Lung (tissue), 12 donors: Measurements from ENCODE around the gene OSGIN1. TPM values are rescaled to one million over a fixed set of nuclear protein-coding genes. Genes with fewer than 3 reads are reported as not detected.

Experiments used
- ATAC-seq: fragments of 200-7000 bp; cut with Tn5 transposase; one replicate; pipeline ENCODE4 v1.9.1; 2020; ENCODE audit warnings: moderate number of reproducible peaks; ENCODE audit not compliant: insufficient read depth, low FRiP score
- DNase-seq, 3 donors: peaks; one replicate each; pipeline ENCODE4 v3.0.0-alpha.2; 2013 to 2017
- H3K27ac ChIP-seq, 2 donors: one replicate each; pipeline ENCODE4 v1.5.1; 2013; ENCODE audit warnings: mild to moderate bottlenecking in 2 of 2, moderate library complexity in 2 of 2, control low read depth in 1 of 2, inconsistent platforms in 1 of 2, low read depth in 1 of 2, low read length in 1 of 2
- H3K27me3 ChIP-seq, 3 donors: one replicate each; pipeline ENCODE4 v1.5.1; 2013; ENCODE audit warnings: low read length in 2 of 3; ENCODE audit not compliant: control insufficient read depth in 3 of 3, insufficient read depth in 3 of 3
- H3K36me3 ChIP-seq, 4 donors: one replicate each; pipeline ENCODE4 v1.5.1; 2013; ENCODE audit warnings: low read length in 4 of 4, mild to moderate bottlenecking in 1 of 4, moderate library complexity in 1 of 4; ENCODE audit not compliant: control insufficient read depth in 4 of 4, insufficient read depth in 4 of 4
- H3K4me1 ChIP-seq, 5 donors: one replicate each; pipeline ENCODE4 v1.5.1; 2013; ENCODE audit warnings: low read length in 5 of 5, mild to moderate bottlenecking in 2 of 5, moderate library complexity in 1 of 5; ENCODE audit not compliant: control insufficient read depth in 5 of 5, insufficient read depth in 5 of 5
- H3K4me3 ChIP-seq: one replicate; pipeline ENCODE4 v1.5.1; 2013; ENCODE audit warnings: mild to moderate bottlenecking, control low read depth, moderate library complexity
- H3K9ac ChIP-seq, 2 donors: one replicate each; pipeline ENCODE4 v1.5.1; 2013; ENCODE audit warnings: low read length in 2 of 2, control low read depth in 1 of 2; ENCODE audit not compliant: insufficient read depth in 1 of 2
- H3K9me3 ChIP-seq, 4 donors: one replicate each; pipeline ENCODE4 v1.5.1; 2013; ENCODE audit warnings: low read length in 3 of 4, mild to moderate bottlenecking in 1 of 4, moderate library complexity in 1 of 4; ENCODE audit not compliant: control insufficient read depth in 4 of 4, insufficient read depth in 3 of 4
- WGBS, 2 donors: extraction: QIAGEN DNeasy Blood & Tissue Kit; methylation state at CpG; one replicate each; pipeline ENCODE4 v1.1.7; 2013; 5-methylcytosine and 5-hydroxymethylcytosine counted together
- polyA plus RNA-seq, 2 donors: library from polyadenylated mRNA; stranded (reverse); fragments of 200-250 nt; gene quantifications; one replicate each; pipeline ENCODE4 v1.2.1, GENCODE V29; 2013
- total RNA-seq, 2 donors: library from RNA; depleted of rRNA in 1 of 2; stranded (reverse); fragments of >200 nt in 1 of 2; gene quantifications; one replicate each; pipeline ENCODE4 v1.2.1, GENCODE V29; 2014 to 2021
- TF ChIP-seq, protein P1 (sequence below): IDR thresholded peaks from 2 replicates; pipeline ENCODE4 v1.5.1; 2012; ENCODE audit warnings: mild to moderate bottlenecking; ENCODE audit errors: control extremely low read depth, extremely low read depth
- donor health status: control.
- donor health status: control.
- donor health status: Bipolar disorder and iron deficiency.
- donor health status: healthy.
- donor health status: DM: yes; HTN: yes; CAD: no.

The OSGIN1 gene
- total and polyA plus RNA-seq, 4 donors = 1.5 to 17.9 (median 13.8) TPM

DNA sequence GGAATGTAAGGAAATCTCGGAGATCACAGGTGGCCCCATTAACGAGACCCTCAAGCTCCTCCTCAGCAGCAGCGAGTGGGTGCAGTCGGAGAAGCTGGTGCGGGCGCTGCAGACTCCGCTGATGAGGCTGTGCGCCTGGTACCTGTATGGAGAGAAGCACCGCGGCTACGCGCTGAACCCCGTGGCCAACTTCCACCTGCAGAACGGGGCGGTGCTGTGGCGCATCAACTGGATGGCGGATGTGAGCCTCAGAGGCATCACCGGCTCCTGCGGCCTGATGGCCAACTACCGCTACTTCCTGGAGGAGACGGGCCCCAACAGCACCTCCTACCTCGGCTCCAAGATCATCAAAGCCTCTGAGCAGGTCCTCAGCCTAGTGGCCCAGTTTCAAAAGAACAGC is 38.0 kb upstream of the OSGIN1 start:
- ATAC-seq (no peak), DNase-seq (no peak)
- no peak overlapping the region for H3K27ac ChIP-seq
- TF ChIP-seq, protein P1, sequence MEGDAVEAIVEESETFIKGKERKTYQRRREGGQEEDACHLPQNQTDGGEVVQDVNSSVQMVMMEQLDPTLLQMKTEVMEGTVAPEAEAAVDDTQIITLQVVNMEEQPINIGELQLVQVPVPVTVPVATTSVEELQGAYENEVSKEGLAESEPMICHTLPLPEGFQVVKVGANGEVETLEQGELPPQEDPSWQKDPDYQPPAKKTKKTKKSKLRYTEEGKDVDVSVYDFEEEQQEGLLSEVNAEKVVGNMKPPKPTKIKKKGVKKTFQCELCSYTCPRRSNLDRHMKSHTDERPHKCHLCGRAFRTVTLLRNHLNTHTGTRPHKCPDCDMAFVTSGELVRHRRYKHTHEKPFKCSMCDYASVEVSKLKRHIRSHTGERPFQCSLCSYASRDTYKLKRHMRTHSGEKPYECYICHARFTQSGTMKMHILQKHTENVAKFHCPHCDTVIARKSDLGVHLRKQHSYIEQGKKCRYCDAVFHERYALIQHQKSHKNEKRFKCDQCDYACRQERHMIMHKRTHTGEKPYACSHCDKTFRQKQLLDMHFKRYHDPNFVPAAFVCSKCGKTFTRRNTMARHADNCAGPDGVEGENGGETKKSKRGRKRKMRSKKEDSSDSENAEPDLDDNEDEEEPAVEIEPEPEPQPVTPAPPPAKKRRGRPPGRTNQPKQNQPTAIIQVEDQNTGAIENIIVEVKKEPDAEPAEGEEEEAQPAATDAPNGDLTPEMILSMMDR = no peak
- no peak overlapping the region for H3K4me3 ChIP-seq
- no peaks in the 10 kb centered on the region for H3K27me3 ChIP-seq
- peaks cover 0 to 7% (median 0%) of the 10 kb centered on the region in 4 donors for H3K9me3 ChIP-seq
- 94 to 97% methylated on average over 22 of the region's 22 CpGs for WGBS, 2 donors
- no peak overlapping the region for H3K9ac ChIP-seq
- H3K36me3 ChIP-seq = peaks cover 9 to 59% (median 39%) of the 10 kb centered on the region in 4 donors
- H3K4me1 ChIP-seq = peaks cover 0 to 14% (median 3%) of the 10 kb centered on the region in 5 donors

DNA sequence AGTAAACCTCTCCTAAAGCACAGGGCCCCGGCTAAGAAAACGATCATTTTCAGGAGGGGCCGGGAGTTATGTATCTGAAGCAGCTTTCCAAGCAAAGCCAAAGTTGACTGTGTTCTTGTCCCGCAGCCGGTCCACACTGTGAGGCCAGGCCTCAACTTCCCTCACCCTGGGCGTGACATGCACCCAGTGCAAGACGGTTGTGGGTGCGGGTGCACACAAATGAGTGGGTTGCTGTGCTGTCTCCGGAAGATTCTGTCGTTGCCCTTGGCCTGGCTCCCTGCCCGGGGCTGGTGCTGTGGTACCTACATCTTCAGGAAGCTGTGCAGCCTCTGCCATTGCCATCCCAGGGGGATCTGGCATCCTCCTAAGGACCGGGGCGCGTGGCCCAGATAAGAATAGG is 37.5 kb upstream of the OSGIN1 start:
- H3K4me1 ChIP-seq = peaks cover 0 to 14% (median 3%) of the 10 kb centered on the region in 5 donors
- peaks cover 9 to 63% (median 41%) of the 10 kb centered on the region in 4 donors for H3K36me3 ChIP-seq
- WGBS, 2 donors = 95 to 98% methylated on average over 14 of the region's 14 CpGs
- no peaks in the 10 kb centered on the region for H3K27me3 ChIP-seq
- no peak overlapping the region for H3K4me3 ChIP-seq
- DNase-seq (no peak), ATAC-seq (no peak)
- peaks cover 0 to 7% (median 0%) of the 10 kb centered on the region in 4 donors for H3K9me3 ChIP-seq
- no peak overlapping the region for H3K27ac ChIP-seq
- no peak overlapping the region for H3K9ac ChIP-seq
- TF ChIP-seq, protein P1 = no peak

DNA sequence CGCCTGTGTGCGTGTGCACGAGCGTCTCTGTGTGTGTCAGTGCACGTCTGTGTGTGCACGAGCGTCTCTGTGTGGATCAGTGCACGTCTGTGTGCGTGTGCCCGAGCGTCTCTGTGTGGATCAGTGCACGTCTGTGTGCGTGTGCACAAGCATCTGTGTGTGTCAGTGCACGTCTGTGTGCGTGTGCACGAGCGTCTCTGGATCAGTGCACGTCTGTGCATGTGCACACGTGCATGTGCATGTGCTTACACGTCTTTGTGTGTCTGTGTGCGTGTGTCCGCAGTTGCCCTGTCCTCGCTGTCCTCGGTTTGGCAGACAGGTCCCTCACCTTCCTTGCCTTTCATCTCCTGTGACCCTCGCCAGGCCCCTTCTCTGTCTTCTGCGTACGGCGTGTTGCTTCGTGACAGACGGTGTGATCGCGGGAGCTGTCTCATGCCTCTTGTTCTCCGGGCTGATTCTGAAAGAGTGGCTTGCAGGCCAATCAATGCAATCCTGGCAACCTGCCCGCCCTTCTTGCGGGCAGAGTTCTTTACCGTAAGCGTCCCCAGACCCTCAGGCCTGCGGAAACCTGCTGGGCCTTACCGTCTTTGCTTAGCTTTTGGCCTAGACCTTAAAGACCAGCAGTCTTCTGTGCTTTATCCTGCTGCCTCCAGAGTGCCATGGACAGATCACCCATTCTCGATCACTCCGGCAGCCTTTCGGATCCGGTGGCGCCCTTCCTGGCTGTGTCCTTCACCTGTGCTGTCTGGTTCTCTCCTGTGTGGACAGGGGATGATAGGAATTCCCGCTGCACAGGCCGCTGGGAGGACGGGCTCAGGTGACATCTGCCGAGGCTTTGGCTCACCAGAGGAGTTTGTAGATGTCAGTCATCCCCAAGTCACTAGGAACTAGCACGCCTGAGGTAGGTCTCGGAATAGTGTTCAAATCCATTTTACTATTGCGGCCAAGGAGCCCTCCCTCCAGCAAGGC is 35.6 kb upstream of the OSGIN1 start:
- TF ChIP-seq, protein P1 = no peak
- H3K9me3 ChIP-seq = peaks cover 0 to 7% (median 0%) of the 10 kb centered on the region in 4 donors
- H3K27ac ChIP-seq = no peak overlapping the region
- H3K4me1 ChIP-seq = peaks cover 0 to 12% (median 0%) of the 10 kb centered on the region in 5 donors
- DNase-seq (no peak), ATAC-seq (no peak)
- WGBS, 2 donors = 96 to 97% methylated on average over 51 of the region's 51 CpGs
- H3K36me3 ChIP-seq = peaks cover 9 to 61% (median 42%) of the 10 kb centered on the region in 4 donors
- H3K9ac ChIP-seq = no peak overlapping the region
- no peak overlapping the region for H3K4me3 ChIP-seq
- H3K27me3 ChIP-seq = no peaks in the 10 kb centered on the region
